HG02798 (cell line): Measurements from ENCODE around the gene SLC39A3.

Experiments used
- ATAC-seq: cut with Tn5 transposase; IDR thresholded peaks from one replicate; pipeline ENCODE4 v1.9.1; 2021; ENCODE audit warnings: mild to moderate bottlenecking; ENCODE audit not compliant: unreplicated experiment, poor library complexity

Gene SLC39A3

GRCh38 chr19:2751438-2751830 is 11.6 kb upstream of the SLC39A3 start:
- no peak for ATAC-seq

DNA sequence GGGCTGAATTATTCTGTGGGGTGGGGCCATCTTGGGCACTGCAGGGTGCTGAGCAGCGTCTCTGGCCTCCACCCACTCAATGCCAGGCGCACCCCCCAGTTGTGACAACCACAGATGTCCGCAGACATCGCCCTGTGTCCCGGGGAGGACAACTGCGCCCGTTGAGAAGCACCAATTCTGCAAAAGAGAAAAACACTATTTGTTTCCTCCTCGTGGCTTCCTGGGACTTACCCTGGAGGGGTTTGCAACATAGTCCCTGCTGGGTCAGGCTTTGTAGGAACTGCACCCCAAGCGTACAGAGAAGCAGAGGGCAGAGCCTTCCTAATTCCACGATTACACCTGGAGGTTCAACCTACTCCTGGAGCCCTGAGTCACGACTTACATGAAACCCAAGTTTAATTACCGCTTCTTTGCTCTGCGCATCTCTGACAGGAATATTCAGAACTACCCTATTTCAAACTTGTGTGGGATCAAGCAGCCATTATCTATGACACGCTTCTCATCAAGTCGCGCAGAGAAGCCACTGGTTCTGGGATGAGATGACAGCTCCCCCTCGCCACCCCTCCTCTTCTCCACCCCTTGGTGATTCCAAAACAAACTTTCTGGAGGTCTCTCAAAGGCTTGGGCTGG is 11.1 kb upstream of the SLC39A3 start:
- ATAC-seq, result no peak

- ATAC-seq, result peak; percentile 41
These were observed 7.5 kb upstream of the SLC39A3 start for GRCh38 chr19:2747349-2747748.

GRCh38 chr19:2744113-2744512 is 4.3 kb upstream of the SLC39A3 start:
- ATAC-seq, result no peak

- ATAC-seq, result no peak
These were observed 3.3 kb upstream of the SLC39A3 start for GRCh38 chr19:2743099-2743498.

DNA sequence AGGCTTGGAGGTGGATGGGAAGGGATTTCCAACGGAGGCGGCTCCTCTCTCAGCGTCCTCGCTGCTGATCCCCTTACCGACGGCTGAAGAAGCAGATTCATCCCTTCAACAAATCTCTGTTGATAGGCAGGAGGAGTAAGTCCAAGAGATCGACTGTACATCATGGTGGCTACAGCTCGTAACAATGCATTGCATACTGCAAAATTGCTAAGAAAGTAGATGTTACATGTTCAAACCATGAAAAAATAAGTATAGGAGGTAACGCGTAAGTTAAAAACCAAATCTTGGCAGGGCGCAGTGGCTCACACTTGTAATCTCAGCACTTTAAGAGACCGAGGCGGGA is 468 bp upstream of the SLC39A3 start:
- ATAC-seq, result no peak

DNA sequence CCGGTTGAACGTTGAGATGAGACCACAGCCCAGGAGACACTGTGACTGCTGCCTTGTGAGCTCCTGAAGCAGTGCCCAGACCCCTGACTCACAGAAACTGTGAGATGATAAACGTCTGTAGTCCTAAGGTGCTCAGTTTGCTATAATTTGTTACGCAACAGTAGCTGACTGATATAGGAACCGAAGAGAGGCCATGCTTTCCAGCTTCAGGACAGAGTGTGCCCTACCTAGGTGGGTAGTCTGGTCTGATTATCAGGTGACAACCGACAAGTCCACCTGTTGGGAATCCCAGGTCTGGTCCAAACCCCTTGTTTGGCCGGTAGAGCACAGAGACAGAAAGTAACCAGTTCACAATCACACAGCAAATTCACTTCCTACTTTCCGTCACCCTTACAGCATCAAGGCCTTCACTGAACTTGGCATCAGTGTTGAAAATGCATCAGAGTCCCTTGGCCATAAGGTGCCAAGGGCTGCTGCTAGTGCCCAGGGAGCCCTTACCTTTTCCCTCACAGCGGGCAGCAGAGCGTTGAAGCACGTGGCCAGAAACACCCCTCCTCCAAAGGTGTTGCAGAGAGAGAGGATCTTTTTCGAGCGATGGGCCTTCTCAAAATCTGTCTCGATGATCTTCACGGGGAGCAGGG is 3.1 kb downstream of the SLC39A3 start:
- ATAC-seq, result no peak

GRCh38 chr19:2735374-2735773 is 4.4 kb downstream of the SLC39A3 start:
- no peak for ATAC-seq

- ATAC-seq, result no peak
These were observed 5.1 kb downstream of the SLC39A3 start for GRCh38 chr19:2734589-2735288.

DNA sequence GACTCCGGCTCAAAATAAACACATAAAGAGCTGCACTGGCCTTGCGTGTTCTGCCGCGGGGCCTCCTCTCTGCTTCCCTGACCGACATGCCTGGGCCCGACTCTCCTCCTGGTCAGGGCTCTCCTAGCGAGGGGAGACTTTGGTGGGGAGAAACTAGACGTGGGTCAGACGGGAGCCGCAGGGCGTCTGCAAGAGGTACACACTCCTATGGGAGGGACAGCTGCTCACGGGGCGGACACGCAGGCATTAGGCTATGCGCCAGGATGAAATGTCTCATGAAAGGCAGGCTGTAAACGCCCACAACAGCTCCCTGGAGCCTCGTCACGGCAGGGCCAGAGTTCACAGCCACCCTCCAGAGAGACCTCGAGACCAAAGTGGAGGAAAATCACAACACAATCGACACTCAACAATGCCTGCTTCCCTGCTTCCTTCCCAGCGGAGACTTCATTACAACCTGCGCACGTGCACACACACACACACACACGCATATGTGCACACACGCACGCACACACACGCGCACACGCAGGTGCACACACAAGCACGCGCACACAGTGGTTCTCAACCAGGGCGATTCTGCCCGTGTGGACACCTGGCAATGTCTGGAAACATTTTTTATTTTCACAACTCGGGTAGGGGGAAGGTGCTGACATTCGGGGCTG is 5.8 kb downstream of the SLC39A3 start:
- ATAC-seq, result no peak

- no peak for ATAC-seq
These were observed 6.9 kb downstream of the SLC39A3 start for GRCh38 chr19:2732883-2733282.

DNA sequence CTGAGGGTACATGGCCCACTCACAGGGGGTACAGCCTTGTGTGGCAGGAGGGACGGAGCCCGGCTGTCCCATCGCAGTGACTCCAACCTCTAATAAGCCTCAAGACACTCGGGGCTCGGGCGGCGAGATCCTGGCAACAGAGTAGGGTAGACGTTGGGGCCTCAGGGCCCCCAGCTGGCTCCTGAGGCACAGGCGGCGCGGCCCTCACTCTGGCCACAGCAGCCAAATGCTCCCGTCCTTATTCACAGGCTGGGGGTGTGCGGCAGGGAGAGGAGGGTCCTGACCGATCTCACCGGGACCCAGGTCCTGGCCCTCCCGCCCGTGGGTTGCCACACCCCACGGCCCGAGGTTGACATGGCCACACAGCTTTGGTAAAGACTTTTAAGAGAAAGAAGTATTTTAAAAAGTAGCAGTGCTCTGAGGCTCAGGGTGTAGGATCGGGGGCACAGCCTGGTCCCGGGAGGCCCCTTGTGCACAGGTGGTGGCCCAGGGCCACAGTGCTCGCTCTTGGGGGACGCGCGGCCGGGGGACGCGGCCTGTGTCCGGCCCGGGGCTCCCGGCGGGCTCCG is 7.6 kb downstream of the SLC39A3 start:
- no peak for ATAC-seq

DNA sequence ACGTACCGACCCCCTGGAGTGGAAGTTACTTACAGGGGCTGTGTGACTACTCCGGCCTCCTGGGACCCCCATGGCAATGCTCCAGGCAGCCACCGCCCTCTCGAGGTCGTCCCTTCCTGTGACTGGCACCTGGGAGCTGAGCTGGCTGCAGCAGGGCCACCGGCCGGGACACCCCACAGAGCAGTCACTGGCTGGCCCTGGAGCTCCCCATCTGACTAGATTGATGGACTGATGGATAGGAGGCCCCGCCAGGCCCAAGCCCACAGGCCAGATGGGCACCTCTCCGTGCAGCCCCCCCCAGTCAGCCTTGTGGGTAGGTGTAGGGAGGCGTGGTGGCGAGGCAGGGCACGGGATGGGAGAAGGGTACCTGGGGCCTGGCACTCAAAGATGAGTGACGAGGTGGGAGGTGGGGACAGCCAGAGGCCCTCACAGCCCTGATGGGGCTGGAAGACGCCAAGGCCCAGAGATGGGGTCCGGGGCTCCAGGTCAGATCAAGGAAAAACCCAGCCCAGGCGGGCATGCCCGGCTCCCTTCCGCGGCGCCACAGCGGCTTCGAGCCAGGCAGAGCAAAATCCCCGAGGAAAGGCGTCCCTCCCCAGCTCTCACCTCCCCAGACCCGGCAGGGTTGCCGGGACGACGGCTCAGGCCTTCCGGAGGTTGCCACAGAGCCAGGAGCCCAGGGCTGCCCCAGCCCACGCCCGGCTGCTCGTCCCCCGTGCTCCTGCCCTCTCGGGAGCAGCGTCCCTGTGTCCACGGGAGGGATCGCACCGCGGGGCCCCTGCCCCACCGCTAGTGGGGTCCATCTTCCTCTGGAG is 8.4 kb downstream of the SLC39A3 start:
- no peak for ATAC-seq

- ATAC-seq, result no peak
These were observed 9.6 kb downstream of the SLC39A3 start for GRCh38 chr19:2729943-2730818.

GRCh38 chr19:2728783-2729387 is 10.9 kb downstream of the SLC39A3 start:
- no peak for ATAC-seq

- ATAC-seq, result no peak
These were observed 12.2 kb downstream of the SLC39A3 start for GRCh38 chr19:2727640-2727944.

DNA sequence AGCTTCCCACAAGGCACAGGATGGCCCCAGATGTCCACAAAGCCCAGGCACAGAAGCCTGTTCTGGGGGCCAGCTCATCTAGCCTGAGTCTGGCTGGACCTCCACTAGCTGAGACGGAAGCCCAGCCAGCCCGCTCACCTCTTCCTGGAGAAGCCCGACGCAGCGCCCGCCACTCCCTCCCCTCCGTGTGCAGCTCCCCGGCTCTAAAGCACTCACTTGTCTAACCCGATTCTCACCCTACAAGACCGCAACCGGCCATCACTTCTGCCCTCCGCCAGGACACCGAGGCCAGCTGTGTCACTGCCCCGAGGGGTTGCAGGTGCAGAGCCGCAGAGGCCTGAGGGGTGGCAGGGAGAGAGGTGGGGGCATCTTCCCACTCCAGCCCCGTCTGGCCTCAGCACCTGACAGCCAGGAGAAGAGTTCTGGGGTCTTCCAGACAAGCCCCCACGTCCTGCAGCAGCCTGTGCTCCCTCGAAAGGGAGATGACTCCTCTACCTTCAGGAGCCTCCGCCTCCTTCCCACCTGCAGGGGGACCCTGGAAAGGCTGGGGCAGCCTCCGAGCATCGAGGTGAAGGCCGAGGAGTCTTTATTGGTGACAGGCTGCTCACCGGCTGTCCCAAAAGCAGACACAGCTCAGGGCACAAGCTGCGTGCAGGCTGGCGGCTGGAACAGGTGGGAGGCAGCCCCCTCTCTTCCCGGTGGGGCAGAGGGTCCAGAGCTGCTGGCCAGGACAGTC is 12.7 kb downstream of the SLC39A3 start:
- ATAC-seq, result no peak

DNA sequence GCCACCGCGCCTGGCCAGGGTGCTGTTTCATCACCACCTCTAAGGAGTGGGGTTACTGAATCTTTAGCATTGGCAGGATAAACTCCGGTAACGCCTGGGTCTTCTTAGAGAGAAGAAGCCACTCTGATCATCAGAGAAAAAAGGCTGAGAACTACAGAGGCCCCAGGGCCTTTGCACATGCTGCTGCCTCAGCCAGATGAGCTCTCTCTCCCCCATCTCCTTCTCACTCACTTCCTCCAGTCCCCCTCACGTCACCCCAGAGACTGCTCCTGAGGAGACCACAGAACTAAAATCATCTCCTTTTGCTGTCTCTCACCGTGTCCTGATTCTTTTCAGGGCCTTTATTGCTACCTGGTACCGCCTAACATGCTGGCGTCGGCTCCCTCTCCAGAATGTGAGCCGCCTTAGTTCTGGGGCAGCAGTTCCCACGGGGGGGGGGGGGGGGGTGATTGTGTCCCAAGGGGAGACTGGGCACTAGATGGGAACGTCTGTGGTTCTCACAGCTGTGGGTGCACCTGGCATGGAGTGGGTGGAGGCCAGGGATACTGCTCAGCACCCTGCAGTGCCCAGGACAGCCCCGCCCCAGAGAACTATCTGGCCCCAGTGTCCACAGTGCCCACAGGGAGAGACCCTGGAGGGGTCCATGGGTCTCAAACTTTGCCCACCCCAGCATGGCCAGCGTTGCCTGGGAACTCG is 13.5 kb downstream of the SLC39A3 start:
- ATAC-seq, result no peak
